HUES6 (cell line): ENCODE measurements around the gene METTL25B.

ENCODE experiments used
- H3K27ac ChIP-seq: 2 replicates; pipeline ENCODE4 v1.7.0; 2013; ENCODE audit warnings: low read depth, mild to moderate bottlenecking, low read length, inconsistent platforms
- H3K27me3 ChIP-seq: 2 replicates; pipeline ENCODE4 v1.6.1; 2013; ENCODE audit warnings: low read length; ENCODE audit not compliant: control insufficient read depth, insufficient read depth
- H3K36me3 ChIP-seq: 2 replicates; pipeline ENCODE4 v1.6.1; 2013; ENCODE audit warnings: low read length; ENCODE audit not compliant: control insufficient read depth, insufficient read depth
- H3K4me1 ChIP-seq: 2 replicates; pipeline ENCODE4 v1.6.1; 2013; ENCODE audit warnings: low read length; ENCODE audit not compliant: control insufficient read depth, insufficient read depth
- H3K4me3 ChIP-seq: 2 replicates; pipeline ENCODE4 v1.5.1; 2013; ENCODE audit warnings: low read depth, low read length
- H3K9ac ChIP-seq: one replicate; pipeline ENCODE4 v1.6.1; 2013; ENCODE audit warnings: mild to moderate bottlenecking, low read length
- H3K9me3 ChIP-seq: 2 replicates; pipeline ENCODE4 v1.6.1; 2013; ENCODE audit warnings: low read depth, low read length; ENCODE audit not compliant: control insufficient read depth, insufficient read depth

Gene METTL25B

GRCh38 chr1:156728599-156729462, 562 bp downstream of the METTL25B start, which contains the start of gene ISG20L2:
Gene ISG20L2 (minus strand): TSS chr1:156728766. CDS start chr1:156727652, 1,114 bp downstream.
- H3K36me3 ChIP-seq: peaks cover 19% of the 10 kb centered on the region
- H3K27ac ChIP-seq: peak within 1 kb of the TSS; percentile 37; the same call in 1 of the 2 replicates
- H3K9me3 ChIP-seq: no peaks in the 10 kb centered on the region
- H3K27me3 ChIP-seq: no peaks in the 10 kb centered on the region
- peak within 1 kb of the TSS; percentile 94 for H3K4me3 ChIP-seq
- H3K9ac ChIP-seq: peak within 1 kb of the TSS; percentile 89
- peaks cover 20% of the 10 kb centered on the region for H3K4me1 ChIP-seq

DNA sequence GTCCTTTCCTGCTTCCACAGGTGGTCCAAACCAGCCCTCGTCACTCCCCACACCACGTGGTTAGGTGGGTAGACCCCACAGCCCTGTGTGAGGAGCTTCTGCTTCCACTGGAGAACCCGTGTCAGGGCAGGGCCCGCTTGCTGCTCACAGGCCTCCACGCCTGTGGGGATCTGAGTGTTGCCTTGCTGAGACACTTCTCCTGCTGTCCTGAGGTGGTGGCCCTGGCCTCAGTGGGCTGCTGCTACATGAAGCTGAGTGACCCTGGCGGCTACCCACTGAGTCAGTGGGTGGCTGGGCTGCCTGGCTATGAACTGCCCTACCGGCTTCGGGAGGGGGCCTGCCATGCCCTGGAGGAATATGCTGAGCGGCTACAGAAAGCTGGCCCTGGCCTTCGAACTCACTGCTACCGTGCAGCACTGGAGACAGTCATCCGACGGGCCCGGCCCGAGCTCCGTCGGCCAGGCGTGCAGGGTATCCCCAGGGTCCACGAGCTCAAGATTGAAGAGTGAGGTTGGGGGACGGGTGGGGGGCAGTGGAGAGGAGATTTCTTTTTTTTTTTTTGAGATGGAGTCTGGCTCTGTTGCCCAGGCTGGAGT, 5.8 kb downstream of the METTL25B start:
- Histone ChIP-seq H3K9me3 (no peaks in the 10 kb centered on the region), H3K27me3 (no peaks in the 10 kb centered on the region), H3K9ac (peak overlapping the region; percentile 13), H3K27ac (no peak overlapping the region), H3K4me1 (peaks cover 5% of the 10 kb centered on the region; the same call in 1 of the 2 replicates), H3K4me3 (no peak overlapping the region), H3K36me3 (peaks cover 32% of the 10 kb centered on the region)

DNA sequence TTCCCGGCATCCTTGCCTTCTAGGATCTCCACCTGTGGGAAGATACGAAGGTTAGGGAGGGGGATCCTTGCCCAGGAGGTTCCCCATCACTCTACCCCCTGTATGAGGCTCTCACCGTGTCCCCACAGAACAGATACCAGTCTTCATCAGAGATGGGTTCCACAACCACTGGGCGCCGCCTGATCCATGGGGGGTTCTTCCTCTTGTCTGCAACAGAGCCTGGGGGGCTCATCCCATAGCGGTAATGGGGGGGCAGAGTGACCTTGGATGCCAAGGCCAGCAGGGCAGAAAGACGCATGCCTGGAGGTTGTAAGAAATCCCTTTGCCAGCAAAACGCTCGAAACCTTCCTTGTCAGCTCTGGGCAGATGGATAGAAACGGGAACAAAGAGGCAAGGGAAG, 10.1 kb downstream of the METTL25B start:
- H3K9ac ChIP-seq: no peak overlapping the region
- no peak overlapping the region for H3K4me3 ChIP-seq
- no peaks in the 10 kb centered on the region for H3K27me3 ChIP-seq
- H3K9me3 ChIP-seq: no peaks in the 10 kb centered on the region
- peaks cover 38% of the 10 kb centered on the region for H3K36me3 ChIP-seq
- peaks cover 10% of the 10 kb centered on the region for H3K4me1 ChIP-seq
- H3K27ac ChIP-seq: no peak overlapping the region

DNA sequence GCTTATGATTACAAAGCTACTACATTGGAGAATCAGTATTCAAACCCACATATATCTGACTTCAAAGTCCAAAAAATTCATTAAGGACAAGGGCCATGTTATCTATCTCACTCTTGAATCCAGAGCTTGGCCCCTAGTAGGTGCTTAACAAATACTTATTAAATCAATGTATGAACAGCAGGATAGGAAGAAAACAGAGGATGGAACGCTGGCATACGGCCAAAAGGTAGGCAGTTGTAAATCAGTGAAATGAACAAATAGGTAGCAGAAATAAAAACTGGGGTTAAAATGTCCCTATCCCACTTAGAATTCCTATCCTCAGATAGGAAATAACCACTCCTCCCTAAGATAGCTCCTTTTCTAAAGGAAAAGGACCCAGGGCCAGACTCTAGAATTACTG, 10.6 kb downstream of the METTL25B start:
- Histone ChIP-seq H3K36me3 (peaks cover 41% of the 10 kb centered on the region), H3K27me3 (no peaks in the 10 kb centered on the region), H3K9ac (no peak overlapping the region), H3K27ac (no peak overlapping the region), H3K4me1 (peaks cover 10% of the 10 kb centered on the region), H3K4me3 (no peak overlapping the region), H3K9me3 (no peaks in the 10 kb centered on the region)

GRCh38 chr1:156740237-156740740, 12.0 kb downstream of the METTL25B start:
- peaks cover 48% of the 10 kb centered on the region for H3K36me3 ChIP-seq
- no peaks in the 10 kb centered on the region for H3K27me3 ChIP-seq
- H3K27ac ChIP-seq: no peak overlapping the region
- H3K9ac ChIP-seq: peak overlapping the region; percentile 78
- no peaks in the 10 kb centered on the region for H3K9me3 ChIP-seq
- peak overlapping the region; percentile 76 for H3K4me3 ChIP-seq
- H3K4me1 ChIP-seq: peaks cover 16% of the 10 kb centered on the region

DNA sequence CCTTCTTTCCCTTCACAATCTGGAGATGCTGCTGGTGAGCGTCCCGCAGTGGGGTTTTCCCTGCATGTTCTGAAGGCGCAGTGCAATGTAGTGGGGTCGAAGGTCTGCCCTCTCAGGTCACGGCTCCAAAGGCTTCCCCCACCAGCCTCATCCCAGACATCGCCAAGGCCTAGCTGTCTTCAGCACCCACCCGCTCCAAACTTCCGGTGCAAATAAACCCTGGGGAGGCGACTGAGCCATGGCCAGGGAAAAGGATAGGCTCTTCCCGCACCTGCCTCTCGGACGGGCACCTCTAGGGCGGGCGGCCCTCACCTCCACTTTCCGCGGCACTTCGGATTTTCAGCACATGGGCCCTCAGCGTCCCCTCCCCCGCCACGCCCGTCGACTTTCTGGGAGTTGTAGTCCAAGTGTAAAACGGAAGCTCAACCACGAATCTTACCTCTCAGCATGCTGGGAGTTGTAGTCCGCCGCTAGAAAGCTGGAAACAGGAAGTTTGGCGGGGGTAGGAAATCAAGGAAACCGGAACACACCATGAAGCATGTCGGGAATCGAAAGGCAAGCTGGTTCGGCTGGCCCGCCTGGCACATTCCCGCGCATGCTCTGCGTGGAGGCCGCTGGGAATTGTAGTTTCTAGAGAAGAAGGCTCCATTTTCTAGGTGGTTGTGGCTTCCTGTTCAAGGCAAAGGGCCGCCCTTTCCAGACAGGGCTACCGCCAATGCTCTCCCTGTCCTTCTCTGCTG, 12.6 kb downstream of the METTL25B start, which contains the start of gene MRPL24:
Gene MRPL24 (minus strand): TSS at position 348 of the 740 bp plus-strand sequence. CDS start 2,384 bp downstream, outside the sequence.
- H3K4me1 ChIP-seq: peaks cover 22% of the 10 kb centered on the region
- peak within 1 kb of the TSS; percentile 78 for H3K9ac ChIP-seq
- no peaks in the 10 kb centered on the region for H3K9me3 ChIP-seq
- H3K36me3 ChIP-seq: peaks cover 48% of the 10 kb centered on the region
- H3K27me3 ChIP-seq: no peaks in the 10 kb centered on the region
- H3K27ac ChIP-seq: peak within 1 kb of the TSS; percentile 37
- H3K4me3 ChIP-seq: peak within 1 kb of the TSS; percentile 76

GRCh38 chr1:156741481-156741983, 13.3 kb downstream of the METTL25B start:
- Histone ChIP-seq H3K9me3 (no peaks in the 10 kb centered on the region), H3K27me3 (no peaks in the 10 kb centered on the region), H3K36me3 (peaks cover 44% of the 10 kb centered on the region), H3K9ac (peak overlapping the region; percentile 21), H3K4me3 (peak overlapping the region; percentile 38), H3K4me1 (peaks cover 27% of the 10 kb centered on the region), H3K27ac (peak overlapping the region; percentile 37)

- Histone ChIP-seq H3K9me3 (no peaks in the 10 kb centered on the region), H3K36me3 (peaks cover 39% of the 10 kb centered on the region), H3K4me1 (peaks cover 30% of the 10 kb centered on the region), H3K4me3 (no peak overlapping the region), H3K27me3 (no peaks in the 10 kb centered on the region), H3K9ac (peak overlapping the region; percentile 21), H3K27ac (peak overlapping the region; percentile 37; the same call in 1 of the 2 replicates)
These were observed 13.7 kb downstream of the METTL25B start for GRCh38 chr1:156742017-156742416.

DNA sequence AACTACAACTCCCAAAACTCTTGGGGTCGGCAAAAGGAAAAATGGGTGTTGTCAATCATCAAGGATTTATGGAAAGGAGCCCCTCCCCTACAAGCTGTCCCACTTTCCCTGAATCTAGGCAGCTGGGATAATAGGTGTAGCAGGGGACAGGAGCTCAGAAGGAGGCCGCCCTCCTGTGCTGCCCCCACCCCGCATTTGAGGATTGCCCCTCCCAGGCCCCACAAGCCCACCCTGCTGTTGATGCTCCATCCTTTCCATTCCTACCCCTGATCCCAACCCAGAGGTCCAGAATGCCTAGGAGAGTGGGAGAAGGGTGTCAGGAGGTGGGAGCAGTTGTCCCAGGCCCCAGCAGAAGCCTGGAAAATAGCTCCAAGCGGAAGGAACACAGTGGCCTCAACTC, 14.5 kb downstream of the METTL25B start:
- Histone ChIP-seq H3K4me1 (peaks cover 36% of the 10 kb centered on the region), H3K27me3 (no peaks in the 10 kb centered on the region), H3K27ac (no peak overlapping the region), H3K9me3 (no peaks in the 10 kb centered on the region), H3K9ac (no peak overlapping the region), H3K4me3 (no peak overlapping the region), H3K36me3 (peaks cover 31% of the 10 kb centered on the region)

DNA sequence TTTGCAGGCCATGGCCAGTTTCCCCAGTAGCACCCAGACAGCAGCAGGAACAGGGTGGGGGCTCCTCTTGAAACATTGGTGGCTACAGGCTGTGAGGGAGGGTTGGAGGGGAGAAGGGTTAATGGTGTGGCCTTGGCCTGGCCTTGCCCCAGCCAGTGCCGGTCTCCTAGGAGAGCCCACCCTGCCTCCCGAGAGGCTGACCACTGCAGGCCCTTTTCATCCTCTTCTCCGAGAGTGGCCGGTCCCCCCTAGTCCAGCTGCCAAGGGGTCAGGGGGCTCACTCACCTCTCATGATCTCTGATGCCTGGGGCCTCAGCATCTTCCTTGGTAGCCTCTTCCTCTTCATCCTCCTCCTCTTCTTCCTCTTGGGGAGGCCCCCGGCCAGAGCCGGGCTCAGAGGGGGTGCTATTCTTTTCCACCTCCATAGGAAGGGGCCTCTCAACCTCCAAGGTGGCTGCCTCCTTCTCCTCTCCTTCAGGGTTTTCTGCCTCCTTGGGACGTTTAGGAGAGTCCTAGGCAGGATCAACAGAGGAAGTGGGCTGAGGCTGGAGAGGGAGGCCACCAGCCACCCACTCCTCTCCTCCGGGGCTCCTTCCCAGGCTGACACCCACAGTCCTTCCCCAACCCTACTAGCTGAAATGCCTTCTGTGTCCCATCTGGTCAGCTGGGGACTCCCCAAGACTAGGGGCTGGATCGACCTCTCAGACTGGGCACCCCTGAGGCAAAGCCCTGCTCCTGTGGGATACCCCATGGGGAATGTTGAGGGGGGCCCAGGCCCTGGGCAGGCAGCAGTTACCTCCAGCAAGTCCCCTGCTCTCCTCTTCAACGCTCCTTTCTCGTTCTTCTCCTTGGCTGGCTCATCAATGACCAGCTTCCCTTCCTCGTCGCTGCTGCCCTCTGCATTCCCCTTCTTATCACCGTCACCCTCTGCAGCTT, 15.4 kb downstream of the METTL25B start:
- H3K9me3 ChIP-seq: no peaks in the 10 kb centered on the region
- H3K4me1 ChIP-seq: peaks cover 44% of the 10 kb centered on the region
- no peak overlapping the region for H3K4me3 ChIP-seq
- no peak overlapping the region for H3K9ac ChIP-seq
- H3K27ac ChIP-seq: no peak overlapping the region
- no peaks in the 10 kb centered on the region for H3K27me3 ChIP-seq
- H3K36me3 ChIP-seq: peaks cover 26% of the 10 kb centered on the region
